ENCODE data around the gene BTBD1. TPM values are rescaled to one million over a fixed set of nuclear protein-coding genes. Genes with fewer than 3 reads are reported as not detected.
"Not testable (repeated sequence)": the region's sequence is repeated elsewhere in the genome, so short reads cannot be mapped to it uniquely, and the experiment has no call there.

Gene BTBD1
- total RNA-seq, 1 experiment from 2014 or later = 154 TPM

DNA sequence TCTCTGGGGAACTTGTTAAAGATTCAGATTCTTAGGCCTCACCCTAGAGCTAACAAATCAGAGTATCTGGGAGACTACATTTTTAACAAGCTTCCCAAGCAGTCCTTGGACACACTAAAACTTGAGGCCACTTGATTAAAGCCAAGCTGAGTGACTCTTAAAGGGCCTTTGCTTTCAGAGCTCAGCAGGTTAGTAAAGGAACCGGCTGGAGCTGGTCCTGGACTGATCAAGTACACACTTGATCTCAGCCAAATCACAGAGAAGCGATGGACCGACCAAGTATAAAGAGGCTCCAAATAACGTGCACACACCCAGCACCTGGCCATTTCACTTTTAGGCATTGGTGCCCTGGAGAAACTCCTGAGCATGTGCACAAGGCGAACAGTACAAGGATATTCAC is 27.5 kb upstream of the BTBD1 start:
- no peak for DNase-seq (ENCODE audit: low read depth)

- no peak for DNase-seq (ENCODE audit: low read depth)
These were observed 25.4 kb upstream of the BTBD1 start for GRCh38 chr15:83092309-83092976.

DNA sequence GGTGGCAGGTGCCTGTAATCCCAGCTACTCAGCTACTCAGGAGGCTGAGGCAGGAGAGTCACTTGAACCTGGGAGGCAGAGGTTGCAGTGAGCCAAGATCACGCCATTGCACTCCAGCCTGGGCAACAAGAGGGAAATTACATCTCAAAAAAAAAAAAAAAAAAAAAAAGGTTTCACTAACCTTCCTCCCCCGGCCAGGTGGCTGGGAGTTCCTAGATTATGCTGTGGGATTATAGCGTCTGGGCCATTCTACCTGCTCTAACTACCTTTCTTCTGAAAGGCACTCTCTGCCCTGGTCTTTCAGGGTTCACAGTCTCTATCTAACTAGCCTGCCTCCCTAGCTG is 24.9 kb upstream of the BTBD1 start:
- DNase-seq (ENCODE audit: low read depth) = not testable (repeated sequence)

DNA sequence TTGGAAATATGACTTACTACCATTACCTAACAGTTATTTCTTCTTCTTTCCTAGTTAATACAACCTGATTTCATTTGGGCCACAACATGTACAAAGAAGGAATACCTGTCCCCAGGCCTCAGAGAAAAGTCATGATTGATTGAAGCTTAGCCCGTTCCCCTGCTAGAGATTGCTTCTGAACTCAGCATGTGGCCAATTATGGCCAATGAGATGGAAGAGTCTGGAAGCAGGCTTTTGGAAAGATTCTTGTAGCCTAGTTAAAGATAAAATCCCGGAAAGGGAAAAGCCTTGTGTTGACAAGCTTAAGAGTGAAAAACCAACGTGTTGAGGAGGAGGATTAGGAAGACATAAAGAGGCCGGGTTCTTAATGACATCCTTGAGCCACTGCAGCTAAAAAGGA is 23.4 kb upstream of the BTBD1 start:
- DNase-seq (ENCODE audit: low read depth) = no peak

- no peak for DNase-seq (ENCODE audit: low read depth)
These were observed 21.8 kb upstream of the BTBD1 start for GRCh38 chr15:83088876-83089275.

DNA sequence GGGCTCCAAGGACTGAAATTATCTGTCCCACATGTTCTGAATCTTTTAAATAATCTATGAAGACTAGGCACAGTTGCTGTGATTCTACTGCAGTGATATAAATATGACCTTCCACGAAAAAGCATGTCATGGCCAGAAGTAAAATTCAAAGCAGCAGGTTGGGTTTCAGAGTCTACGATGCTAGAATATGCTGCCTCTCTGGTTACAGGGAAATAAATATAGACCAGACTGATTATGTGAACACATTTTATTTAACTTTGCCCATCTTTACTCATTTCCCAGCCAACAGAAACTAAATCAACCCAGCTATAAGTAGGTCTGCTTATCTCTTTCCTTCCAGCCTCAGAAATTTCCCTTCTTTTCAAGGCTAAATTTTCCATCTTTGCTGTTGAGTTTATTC is 20.5 kb upstream of the BTBD1 start:
- no peak for DNase-seq (ENCODE audit: low read depth)

- not testable (repeated sequence) for DNase-seq (ENCODE audit: low read depth)
These were observed 19.0 kb upstream of the BTBD1 start for GRCh38 chr15:83085864-83086552.

DNA sequence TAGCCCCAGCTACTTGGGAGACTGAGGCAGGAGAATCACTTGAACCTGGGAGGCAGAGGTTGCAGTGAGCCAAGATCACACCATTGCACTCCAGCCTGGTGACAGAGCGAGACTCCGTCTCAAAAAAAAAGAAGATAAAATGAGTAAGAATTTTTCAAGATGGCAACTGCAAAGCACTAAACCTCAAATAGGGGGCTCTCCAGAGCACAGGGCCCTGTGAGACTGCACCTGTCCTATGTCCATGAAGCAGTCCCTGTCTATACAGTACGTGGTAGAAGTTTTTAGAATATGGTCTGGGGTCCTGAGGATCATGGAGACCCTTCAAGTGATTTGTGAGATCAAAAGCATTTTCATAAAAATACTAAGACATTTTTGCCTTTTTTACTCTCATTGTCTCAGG is 18.4 kb upstream of the BTBD1 start:
- not testable (repeated sequence) for DNase-seq (ENCODE audit: low read depth)

GRCh38 chr15:83082730-83083386 is 15.8 kb upstream of the BTBD1 start:
- no peak for DNase-seq (ENCODE audit: low read depth)

DNA sequence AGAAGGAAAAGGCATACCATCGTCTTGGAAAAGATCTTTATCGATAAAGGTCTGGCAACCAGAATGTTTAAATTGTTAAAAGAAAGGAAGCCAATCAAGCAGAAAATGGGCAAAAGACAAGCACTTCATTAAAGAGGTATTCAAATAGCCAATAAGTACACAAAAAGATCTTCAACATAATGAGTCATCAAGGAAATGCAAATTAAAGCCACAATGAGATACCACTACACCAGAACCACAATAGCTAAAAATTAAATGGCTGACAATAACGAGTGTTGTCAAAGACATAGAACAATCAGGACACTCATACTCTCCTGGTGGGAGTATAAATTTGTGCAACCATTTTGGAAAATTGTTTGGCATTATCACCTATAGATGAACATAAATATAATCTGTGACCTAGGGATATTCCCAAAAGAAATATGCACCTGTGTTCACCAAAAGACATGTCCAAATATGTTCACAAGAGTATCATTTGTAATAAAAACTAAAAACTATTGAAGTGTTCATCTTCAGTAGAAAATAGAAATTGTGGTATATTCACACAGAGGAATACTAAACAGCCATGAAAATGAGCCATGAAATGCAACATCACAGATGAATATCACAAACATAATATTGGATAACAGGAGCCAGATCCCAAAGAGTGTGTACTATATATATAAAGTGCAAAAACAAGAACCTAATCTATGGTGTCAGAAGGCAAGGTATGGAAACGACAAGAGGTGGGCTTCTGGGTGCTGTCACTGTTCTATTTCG is 14.4 kb upstream of the BTBD1 start:
- DNase-seq (ENCODE audit: low read depth) = no peak

GRCh38 chr15:83078712-83079111 is 11.7 kb upstream of the BTBD1 start:
- no peak for DNase-seq (ENCODE audit: low read depth)

- no peak for DNase-seq (ENCODE audit: low read depth)
These were observed 10.6 kb upstream of the BTBD1 start for GRCh38 chr15:83077491-83078230.

DNA sequence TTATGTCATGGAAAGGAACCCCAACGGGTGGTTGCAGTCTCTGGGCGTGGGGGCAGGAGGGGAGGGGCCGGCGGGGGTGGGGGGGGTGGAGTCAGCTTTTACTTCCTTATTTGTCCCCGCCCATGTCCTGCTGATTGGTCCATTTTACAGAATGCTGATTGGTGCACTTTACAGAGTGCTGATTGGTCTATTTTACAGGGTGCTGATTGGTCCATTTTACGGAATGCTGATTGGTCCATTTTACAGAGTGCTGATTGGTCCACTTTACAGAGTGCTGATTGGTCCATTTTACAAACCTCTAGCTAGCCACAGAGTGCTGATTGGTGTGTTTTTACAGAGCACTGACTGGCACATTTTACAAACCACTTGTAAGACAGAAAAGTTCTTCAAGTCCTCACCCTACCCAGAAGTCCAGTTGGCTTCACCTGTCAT is 2.2 kb upstream of the BTBD1 start:
- DNase-seq (ENCODE audit: low read depth) = peak; percentile 54

GRCh38 chr15:83068054-83068453 is 1.0 kb upstream of the BTBD1 start:
- no peak for DNase-seq (ENCODE audit: low read depth)

- DNase-seq (ENCODE audit: low read depth) = no peak
These were observed 548 bp upstream of the BTBD1 start for GRCh38 chr15:83067638-83067962.

DNA sequence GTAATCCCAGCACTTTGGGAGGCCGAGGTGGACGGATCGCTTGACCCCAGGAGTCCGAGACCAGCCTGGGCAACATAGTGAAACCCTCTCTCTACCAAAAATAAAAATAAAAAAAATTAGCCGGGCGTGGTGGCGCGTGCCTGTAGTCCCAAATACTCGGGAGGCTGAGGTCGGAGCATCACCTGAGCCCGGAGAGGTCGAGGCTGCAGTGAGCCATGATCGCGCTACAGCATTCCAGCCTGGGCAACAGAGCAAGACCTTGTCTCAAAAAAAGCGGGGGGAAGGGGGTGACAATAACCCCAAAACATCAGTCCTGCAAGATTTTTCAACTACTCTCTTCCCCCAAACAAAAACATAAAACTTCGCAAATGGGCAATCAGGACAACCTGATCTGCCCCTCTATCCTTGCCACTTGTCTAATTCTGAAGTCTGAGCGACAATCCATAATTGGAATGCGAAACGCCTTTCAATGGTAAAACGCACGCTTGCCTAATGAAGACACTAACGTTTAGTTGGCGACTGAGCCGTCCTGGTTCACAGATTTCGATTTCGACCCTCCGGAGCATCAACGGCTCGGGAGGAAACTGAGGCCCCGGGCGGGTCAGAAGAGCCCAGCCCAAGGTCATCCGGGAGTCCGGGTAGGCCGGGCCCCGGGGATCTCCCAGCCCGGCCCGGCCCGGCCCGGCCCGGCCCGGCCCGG is 868 bp downstream of the BTBD1 start:
- no peak for DNase-seq (ENCODE audit: low read depth)

DNA sequence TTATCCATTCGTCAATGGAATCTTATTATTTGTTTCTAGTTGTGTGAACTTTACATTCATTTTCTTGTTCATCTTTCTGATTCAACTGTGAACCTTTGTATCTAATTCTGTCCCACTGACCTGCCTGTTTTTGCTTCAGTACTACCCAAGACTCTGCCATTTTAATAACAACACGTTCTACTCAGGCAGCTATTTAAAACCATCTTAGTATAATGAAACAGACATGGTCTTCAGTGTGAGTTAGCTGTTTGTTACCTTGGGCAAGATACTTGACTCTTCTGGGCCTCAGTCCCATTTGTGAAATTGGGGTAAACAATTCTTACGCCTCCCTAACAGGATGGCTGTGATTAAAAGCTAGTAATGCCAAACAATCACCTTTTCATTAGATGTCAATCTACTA is 1.6 kb downstream of the BTBD1 start:
- DNase-seq (ENCODE audit: low read depth) = no peak

GRCh38 chr15:83064859-83065258 is 2.2 kb downstream of the BTBD1 start:
- DNase-seq (ENCODE audit: low read depth) = no peak

GRCh38 chr15:83063551-83063950 is 3.5 kb downstream of the BTBD1 start:
- no peak for DNase-seq (ENCODE audit: low read depth)

- DNase-seq (ENCODE audit: low read depth) = no peak
These were observed 4.3 kb downstream of the BTBD1 start for GRCh38 chr15:83062768-83063180.

DNA sequence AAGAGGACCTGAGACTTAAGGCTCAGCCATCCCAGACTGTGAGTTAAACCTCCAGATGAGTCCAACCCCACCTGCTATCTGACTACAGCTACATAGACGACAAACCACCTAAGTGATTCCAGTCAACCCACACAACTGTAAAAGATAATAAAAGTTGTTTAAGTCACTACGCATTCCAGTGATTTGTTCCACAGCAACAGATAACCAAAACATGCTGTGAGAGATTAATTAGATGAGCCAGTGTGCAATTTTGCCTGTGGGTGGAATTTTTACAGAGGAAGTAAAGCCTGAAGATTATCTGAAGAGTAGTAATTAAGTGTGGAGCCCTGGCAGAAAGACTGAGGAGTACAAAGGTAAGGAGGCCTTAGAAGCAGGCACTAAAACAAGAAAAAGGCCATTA is 5.4 kb downstream of the BTBD1 start:
- DNase-seq (ENCODE audit: low read depth) = no peak
